Upper lobe of left lung (tissue), 6 donors: ENCODE results near the gene ABCA7. TPM values are rescaled to one million over a fixed set of nuclear protein-coding genes. Genes with fewer than 3 reads are reported as not detected.

Source experiments
- ATAC-seq, 2 donors: fragments of 200-7000 bp; cut with Tn5 transposase; one replicate each; pipeline ENCODE4 v1.9.1; 2022; ENCODE audit warnings: mild to moderate bottlenecking in 2 of 2, moderate library complexity in 2 of 2; ENCODE audit not compliant: low FRiP score in 2 of 2
- DNase-seq, 2 donors: peaks; one replicate each; pipeline ENCODE4 v3.0.0-alpha.2; 2019 to 2020
- H3K27ac ChIP-seq, 4 donors: fragments of 200-600 bp; sonication (generic); one replicate each; pipeline ENCODE4 v1.5.1; 2016 to 2019
- H3K27me3 ChIP-seq, 4 donors: fragments of 200-600 bp; sonication (generic); one replicate each; pipeline ENCODE4 v1.5.1; 2017 to 2019
- H3K36me3 ChIP-seq, 4 donors: fragments of 200-600 bp; sonication (generic); one replicate each; pipeline ENCODE4 v1.5.1; 2016 to 2019
- H3K4me1 ChIP-seq, 4 donors: fragments of 200-600 bp; sonication (generic); one replicate each; pipeline ENCODE4 v1.5.1; 2018 to 2019
- H3K4me3 ChIP-seq, 4 donors: fragments of 200-600 bp; sonication (generic); one replicate each; pipeline ENCODE4 v1.5.1; 2017 to 2019; ENCODE audit warnings: mild to moderate bottlenecking in 2 of 4, moderate library complexity in 1 of 4
- H3K9me3 ChIP-seq, 4 donors: fragments of 200-600 bp; sonication (generic); one replicate each; pipeline ENCODE4 v1.5.1; 2018 to 2019
- CTCF ChIP-seq, 6 experiments: fragments of 450-650 bp in 4 of 6; fragments of 200-600 bp in 2 of 6; sonication (generic) in 2 of 6; IDR thresholded peaks; one replicate each; pipeline ENCODE4 v1.5.1; 2016 to 2019; ENCODE audit warnings: antibody characterized with exemption in 6 of 6
- EP300 ChIP-seq, 4 donors: sonication (generic); formaldehyde crosslinking; IDR thresholded peaks; one replicate each; pipeline ENCODE4 v1.5.1; 2017; ENCODE audit warnings: antibody characterized with exemption in 4 of 4, control low read depth in 2 of 4
- POLR2A ChIP-seq, 4 donors: fragments of 450-650 bp; IDR thresholded peaks; one replicate each; pipeline ENCODE4 v1.5.1; 2016 to 2017; ENCODE audit warnings: antibody characterized with exemption in 4 of 4, mild to moderate bottlenecking in 2 of 4
- POLR2AphosphoS5 ChIP-seq, 2 donors: sonication (generic); formaldehyde crosslinking; IDR thresholded peaks; one replicate each; pipeline ENCODE4 v1.5.1; 2017; ENCODE audit warnings: antibody characterized with exemption in 2 of 2
- WGBS, 2 donors: methylation state at CpG; one replicate each; pipeline ENCODE4 v1.1.5; 2017 to 2018; 5-methylcytosine and 5-hydroxymethylcytosine counted together
- total RNA-seq, 6 donors: library from RNA; depleted of rRNA in 4 of 6; stranded (reverse); fragments of >200 nt in 4 of 6; gene quantifications; one replicate each; pipeline versions ENCODE4 v1.1.0 to v1.2.1, GENCODE V29; 2016 to 2021
- donor health status: DM: no; HTN: no; CAD: no; lungs with moderate emphysema.
- donor health status: DM: no; HTN: yes; CAD: no; lungs with severe emphysema.

Gene ABCA7
- total RNA-seq, 6 donors from 2014 or later: 34.1 to 224 (median 58.2) TPM

GRCh38 chr19:1014161-1015060, 25.5 kb upstream of the ABCA7 start:
- no peak for ATAC-seq
- peak in 1 of 2 donors; percentile 84 for DNase-seq
- Histone ChIP-seq H3K9me3 (no peaks in the 10 kb centered on the region), H3K4me1 (peaks cover 37 to 50% (median 43%) of the 10 kb centered on the region in 4 donors), H3K4me3 (no peak overlapping the region), H3K27me3 (no peaks in the 10 kb centered on the region), H3K36me3 (peaks cover 13 to 55% (median 53%) of the 10 kb centered on the region in 4 donors), H3K27ac (no peak overlapping the region)
- TF ChIP-seq POLR2AphosphoS5 (IDR thresholded peaks at IDR 0.05): no peak
- TF ChIP-seq POLR2A (IDR thresholded peaks at IDR 0.05): no peak
- 95 to 96% methylated on average over 36 to 37 of the region's 49 CpGs for WGBS, 2 donors

- no peak for TF ChIP-seq POLR2A (IDR thresholded peaks at IDR 0.05)
- no peak for TF ChIP-seq POLR2AphosphoS5 (IDR thresholded peaks at IDR 0.05)
- Histone ChIP-seq H3K27me3 (no peaks in the 10 kb centered on the region), H3K27ac (no peak overlapping the region), H3K4me1 (peaks cover 42 to 58% (median 48%) of the 10 kb centered on the region in 4 donors), H3K4me3 (no peak overlapping the region), H3K36me3 (peaks cover 13 to 48% (median 44%) of the 10 kb centered on the region in 4 donors), H3K9me3 (no peaks in the 10 kb centered on the region)
- ATAC-seq (no peak), DNase-seq (peak in 1 of 2 donors; percentile 81)
- 92 to 93% methylated on average over 7 to 26 of the region's 29 CpGs for WGBS, 2 donors
Observed at GRCh38 chr19:1015061-1015781, 24.7 kb upstream of the ABCA7 start.

GRCh38 chr19:1015782-1016646, 23.9 kb upstream of the ABCA7 start:
- Histone ChIP-seq H3K4me1 (peaks cover 42 to 60% (median 48%) of the 10 kb centered on the region in 4 donors), H3K9me3 (no peaks in the 10 kb centered on the region), H3K27me3 (no peaks in the 10 kb centered on the region), H3K36me3 (peaks cover 9 to 40% (median 37%) of the 10 kb centered on the region in 4 donors), H3K4me3 (no peak overlapping the region), H3K27ac (peak overlapping the region; percentile 8 to 96 (median 54))
- DNase-seq (peak in 1 of 2 donors; percentile 72), ATAC-seq (no peak)
- TF ChIP-seq CTCF (IDR thresholded peaks at IDR 0.05): no peak
- TF ChIP-seq EP300 (IDR thresholded peaks at IDR 0.05): no peak
- TF ChIP-seq POLR2A (IDR thresholded peaks at IDR 0.05): no peak
- no peak for TF ChIP-seq POLR2AphosphoS5 (IDR thresholded peaks at IDR 0.05)
- WGBS, 2 donors: 68 to 78% methylated on average over 11 to 23 of the region's 31 CpGs

GRCh38 chr19:1016647-1017114, 23.2 kb upstream of the ABCA7 start:
- peak in 1 of 2 donors; percentile 49 for DNase-seq
- ATAC-seq: no peak
- H3K36me3 ChIP-seq: peaks cover 4 to 34% (median 30%) of the 10 kb centered on the region in 4 donors
- no peaks in the 10 kb centered on the region for H3K27me3 ChIP-seq
- WGBS, 2 donors: 20 to 38% methylated on average over 1 to 12 of the region's 12 CpGs
- no peak for TF ChIP-seq EP300 (IDR thresholded peaks at IDR 0.05)
- peak in 1 of 2 donors; percentile 62 for TF ChIP-seq POLR2AphosphoS5 (IDR thresholded peaks at IDR 0.05)
- no peak for TF ChIP-seq CTCF (IDR thresholded peaks at IDR 0.05)
- H3K27ac ChIP-seq: peak overlapping the region; percentile 40 to 96 (median 54)
- no peaks in the 10 kb centered on the region for H3K9me3 ChIP-seq
- H3K4me1 ChIP-seq: peaks cover 43 to 62% (median 49%) of the 10 kb centered on the region in 4 donors
- H3K4me3 ChIP-seq: no peak overlapping the region

GRCh38 chr19:1017115-1017905, 22.6 kb upstream of the ABCA7 start:
- WGBS, 2 donors: 59 to 63% methylated on average over 18 to 24 of the region's 24 CpGs
- no peaks in the 10 kb centered on the region for H3K9me3 ChIP-seq
- ATAC-seq: no peak
- peaks cover 0 to 27% (median 24%) of the 10 kb centered on the region in 4 donors for H3K36me3 ChIP-seq
- H3K27me3 ChIP-seq: no peaks in the 10 kb centered on the region
- peak overlapping the region in 1 of 4 donors; percentile 1 for H3K4me3 ChIP-seq
- peaks cover 49 to 68% (median 55%) of the 10 kb centered on the region in 4 donors for H3K4me1 ChIP-seq
- DNase-seq: peak in 1 of 2 donors; percentile 84
- TF ChIP-seq EP300 (IDR thresholded peaks at IDR 0.05) (no peak), POLR2AphosphoS5 (IDR thresholded peaks at IDR 0.05) (no peak), CTCF (IDR thresholded peaks at IDR 0.05) (no peak), POLR2A (IDR thresholded peaks at IDR 0.05) (no peak)
- peak overlapping the region; percentile 40 to 96 (median 54) for H3K27ac ChIP-seq
